CD14-positive monocyte (primary cell): Measurements from ENCODE around the gene LPIN1. TPM values are rescaled to one million over a fixed set of nuclear protein-coding genes. Genes with fewer than 3 reads are reported as not detected.

Source experiments
- DNase-seq, 3 donors: peaks; one replicate each; pipeline ENCODE4 v3.0.0-alpha.2; 2011 to 2022
- H2AFZ ChIP-seq: 2 replicates; pipeline ENCODE4 v1.6.0; 2012; ENCODE audit warnings: mild to moderate bottlenecking, low read depth, low read length, inconsistent platforms; ENCODE audit not compliant: insufficient read depth, poor library complexity, severe bottlenecking
- H3K27ac ChIP-seq, 2 donors: 1 replicate in 1 of 2; 2 replicates in 1 of 2; pipeline ENCODE4 v1.5.1; 2012 to 2013; ENCODE audit warnings: low read length in 2 of 2, control low read depth in 1 of 2, inconsistent platforms in 1 of 2, low read depth in 1 of 2, mild to moderate bottlenecking in 1 of 2
- H3K27me3 ChIP-seq, 2 donors: one replicate each; pipeline versions ENCODE4 v1.6.0 to v1.6.1; 2011 to 2013; ENCODE audit warnings: low read length in 2 of 2; ENCODE audit not compliant: control insufficient read depth in 2 of 2, insufficient read depth in 2 of 2
- H3K36me3 ChIP-seq, 2 donors: replicated peaks in 1 of 2; 1 replicate in 1 of 2; 2 replicates in 1 of 2; pipeline versions ENCODE4 v1.5.1 to v1.6.1; 2012 to 2013; ENCODE audit warnings: low read length in 2 of 2, control low read depth in 1 of 2, inconsistent platforms in 1 of 2, mild to moderate bottlenecking in 1 of 2; ENCODE audit not compliant: insufficient read depth in 2 of 2, control insufficient read depth in 1 of 2
- H3K4me1 ChIP-seq, 2 donors: 1 replicate in 1 of 2; 2 replicates in 1 of 2; pipeline versions ENCODE4 v1.5.1 to v1.6.1; 2012 to 2013; ENCODE audit warnings: low read length in 2 of 2, control low read depth in 1 of 2, inconsistent platforms in 1 of 2, mild to moderate bottlenecking in 1 of 2, moderate library complexity in 1 of 2; ENCODE audit not compliant: insufficient read depth in 2 of 2, control insufficient read depth in 1 of 2
- H3K4me2 ChIP-seq: replicated peaks from 2 replicates; pipeline ENCODE3; 2012; ENCODE audit warnings: low read length, moderate library complexity, mild to moderate bottlenecking; ENCODE audit not compliant: poor library complexity, severe bottlenecking; ENCODE audit errors: extremely low read depth
- H3K4me3 ChIP-seq, 3 experiments: fragments of 200-600 bp in 1 of 3; sonication (generic) in 1 of 3; replicated peaks in 1 of 3; 1 replicate in 2 of 3; 2 replicates in 1 of 3; pipeline ENCODE4 v1.5.1; 2011 to 2013; ENCODE audit warnings: low read length in 3 of 3, mild to moderate bottlenecking in 3 of 3, control low read depth in 2 of 3, low read depth in 2 of 3, inconsistent platforms in 1 of 3, moderate library complexity in 1 of 3
- H3K79me2 ChIP-seq: 2 replicates; pipeline ENCODE4 v1.6.0; 2012; ENCODE audit warnings: mild to moderate bottlenecking, control low read depth, inconsistent platforms, low read length, moderate library complexity; ENCODE audit not compliant: insufficient read depth
- H3K9ac ChIP-seq: 2 replicates; pipeline ENCODE4 v1.6.0; 2017; ENCODE audit warnings: low read length, mild to moderate bottlenecking; ENCODE audit not compliant: insufficient read depth, poor library complexity, severe bottlenecking
- H3K9me3 ChIP-seq, 2 donors: replicated peaks in 1 of 2; 1 replicate in 1 of 2; 2 replicates in 1 of 2; pipeline versions ENCODE4 v1.5.1 to v1.6.1; 2012 to 2013; ENCODE audit warnings: low read length in 2 of 2, control low read depth in 1 of 2; ENCODE audit not compliant: control insufficient read depth in 1 of 2, insufficient read depth in 1 of 2
- H4K20me1 ChIP-seq: 2 replicates; pipeline ENCODE4 v1.6.0; 2012; ENCODE audit warnings: mild to moderate bottlenecking, low read length, control low read depth, moderate library complexity; ENCODE audit not compliant: insufficient read depth
- H3K27ac Mint-ChIP-seq, 7 donors: one replicate each; pipeline ENCODE4 v1.8.0; 2020; ENCODE audit warnings: mild to moderate bottlenecking in 7 of 7, mixed read lengths in 7 of 7, moderate library complexity in 6 of 7, inconsistent platforms in 2 of 7
- H3K27me3 Mint-ChIP-seq, 3 donors: one replicate each; pipeline ENCODE4 v1.8.0; 2021 to 2022; ENCODE audit warnings: low read depth in 3 of 3, mild to moderate bottlenecking in 3 of 3, mixed read lengths in 3 of 3, moderate library complexity in 3 of 3, inconsistent platforms in 1 of 3
- H3K36me3 Mint-ChIP-seq, 2 donors: one replicate each; pipeline ENCODE4 v1.8.0; 2020; ENCODE audit warnings: mixed read lengths in 2 of 2, inconsistent platforms in 1 of 2, mild to moderate bottlenecking in 1 of 2
- H3K4me1 Mint-ChIP-seq: one replicate; pipeline ENCODE4 v1.8.0; 2020; ENCODE audit warnings: mild to moderate bottlenecking, mixed read lengths
- H3K4me3 Mint-ChIP-seq, 2 donors: one replicate each; pipeline ENCODE4 v1.8.0; 2020; ENCODE audit warnings: mild to moderate bottlenecking in 2 of 2, mixed read lengths in 2 of 2, moderate library complexity in 1 of 2
- H3K9me3 Mint-ChIP-seq, 7 donors: one replicate each; pipeline ENCODE4 v1.8.0; 2020 to 2022; ENCODE audit warnings: mixed read lengths in 7 of 7, mild to moderate bottlenecking in 6 of 7, moderate library complexity in 6 of 7, inconsistent platforms in 2 of 7
- CTCF ChIP-seq: fragments of 200-600 bp; IDR thresholded peaks from one replicate; pipeline ENCODE4 v1.8.0; 2022; ENCODE audit warnings: antibody characterized with exemption, mild to moderate bottlenecking
- WGBS: methylation state at CpG from one replicate; pipeline ENCODE4 v1.1.5; 2013; ENCODE audit warnings: missing lambda C conversion rate; ENCODE audit not compliant: insufficient coverage; 5-methylcytosine and 5-hydroxymethylcytosine counted together
- intact Hi-C, 2 donors: fragments of 100-400 bp; cut with micrococcal nuclease; formaldehyde crosslinking; loops; one replicate each; pipeline versions ENCODE4 v1.15.0 to v1.15.1; 2023
- polyA plus RNA-seq, 3 donors: library from polyadenylated mRNA; depleted of rRNA in 1 of 3; unstranded in 2 of 3; stranded (reverse) in 1 of 3; fragments of 300-500 nt in 2 of 3; fragments of >200 nt in 1 of 3; fragmentation: Illumina TruSeq in 2 of 3; gene quantifications; 1 replicate in 2 of 3; 2 replicates in 1 of 3; pipeline ENCODE4 v1.2.3, GENCODE V29; 2012 to 2021

Gene LPIN1
- polyA plus RNA-seq, 3 donors, result 1.8 to 17.6 (median 2.7) TPM

DNA sequence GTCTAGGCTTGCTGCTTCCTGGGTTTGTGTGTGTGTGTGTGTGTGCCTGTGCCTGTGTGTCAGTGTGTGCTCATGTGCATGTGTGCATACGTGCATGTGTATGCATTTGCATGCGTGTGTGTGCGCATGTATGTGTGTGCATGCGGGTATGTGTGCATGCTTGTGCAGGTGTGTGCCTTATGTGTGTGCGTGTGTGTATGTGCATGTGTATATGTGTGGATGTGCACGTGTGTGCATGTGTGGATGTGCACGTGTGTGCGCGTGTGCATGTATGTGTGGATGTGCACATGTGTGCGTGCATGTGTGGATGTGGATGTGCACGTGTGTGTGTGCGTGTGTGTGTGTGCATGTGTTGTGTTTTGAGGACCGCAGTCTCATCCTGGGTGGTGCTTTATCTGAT is 42.8 kb downstream of the LPIN1 start:
- Histone ChIP-seq H3K4me3 (no peak overlapping the region), H4K20me1 (peaks cover 5% of the 10 kb centered on the region), H3K79me2 (no peaks in the 10 kb centered on the region), H3K4me1 (no peaks in the 10 kb centered on the region), H3K4me2 (no peak overlapping the region), H3K36me3 (peaks cover 76 to 97% of the 10 kb centered on the region in 2 donors), H3K9me3 (no peaks in the 10 kb centered on the region), H3K27me3 (no peaks in the 10 kb centered on the region), H3K27ac (no peak overlapping the region), H2AFZ (no peak overlapping the region), H3K9ac (no peak overlapping the region)
- Mint-ChIP-seq H3K9me3 (no peaks in the 10 kb centered on the region), H3K4me1 (no peaks in the 10 kb centered on the region), H3K36me3 (peaks cover 88 to 96% of the 10 kb centered on the region in 2 donors), H3K4me3 (no peak overlapping the region), H3K27ac (peak overlapping the region in 1 of 7 donors; percentile 66), H3K27me3 (peaks cover 0 to 2% (median 2%) of the 10 kb centered on the region in 3 donors)
- over 99% methylated on average over 13 of the region's 13 CpGs for WGBS
- intact Hi-C loops, result loop anchor here in 1 of 2 donors (5.0 kb wide), 1 partner anchor 1218 kb away; no protein-coding TSS in a partner anchor
- DNase-seq, result no peak
- TF ChIP-seq CTCF, result no peak

DNA sequence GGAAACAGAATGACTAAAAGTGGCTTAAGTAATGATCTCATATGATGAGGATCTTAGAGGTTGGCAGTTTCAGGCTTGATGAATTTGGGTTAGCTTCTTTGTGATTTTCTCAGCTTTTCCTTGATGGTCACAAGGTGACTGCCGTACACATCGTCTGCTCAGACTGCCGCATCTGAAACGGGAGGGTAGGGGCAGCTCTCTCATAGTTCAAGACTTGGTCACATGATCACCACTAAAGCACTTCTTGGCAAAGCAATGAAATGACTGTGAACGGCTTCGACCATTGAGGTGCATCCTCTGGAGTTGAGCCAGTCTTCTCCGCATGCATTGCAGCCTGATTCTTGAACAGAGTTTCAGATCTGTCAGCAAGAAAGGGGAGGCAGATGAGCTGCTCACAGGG is 43.8 kb downstream of the LPIN1 start:
- no peak overlapping the region for H3K4me3 Mint-ChIP-seq
- H3K9me3 Mint-ChIP-seq, result peaks cover 0 to 1% (median 0%) of the 10 kb centered on the region in 7 donors
- no peak overlapping the region for H3K4me3 ChIP-seq
- H3K36me3 ChIP-seq, result peaks cover 81 to 97% of the 10 kb centered on the region in 2 donors
- WGBS, result 87% methylated on average over 7 of the region's 7 CpGs
- H3K9me3 ChIP-seq, result no peaks in the 10 kb centered on the region
- H3K79me2 ChIP-seq, result no peaks in the 10 kb centered on the region
- TF ChIP-seq CTCF, result no peak
- no peak overlapping the region for H3K4me2 ChIP-seq
- intact Hi-C loops, result loop anchor here in 1 of 2 donors (10.0 kb wide), 1 partner anchor 1215 kb away; no protein-coding TSS in a partner anchor
- H3K27me3 Mint-ChIP-seq, result peaks cover 0 to 4% (median 2%) of the 10 kb centered on the region in 3 donors
- no peak for DNase-seq
- H3K27ac ChIP-seq, result no peak overlapping the region
- H3K9ac ChIP-seq, result no peak overlapping the region
- peak overlapping the region in 1 of 7 donors; percentile 15 for H3K27ac Mint-ChIP-seq
- no peak overlapping the region for H2AFZ ChIP-seq
- H4K20me1 ChIP-seq, result peaks cover 3% of the 10 kb centered on the region
- H3K36me3 Mint-ChIP-seq, result peaks cover 87 to 95% of the 10 kb centered on the region in 2 donors
- H3K4me1 Mint-ChIP-seq, result no peaks in the 10 kb centered on the region
- H3K27me3 ChIP-seq, result no peaks in the 10 kb centered on the region
- no peaks in the 10 kb centered on the region for H3K4me1 ChIP-seq
